Sigmoid colon (tissue), 3 donors: Measurements from ENCODE around the gene BORCS8.

ENCODE experiments used
- POLR2A ChIP-seq, 2 donors: fragments of 450-650 bp; IDR thresholded peaks; one replicate each; pipeline ENCODE4 v1.6.1; 2016; ENCODE audit warnings: antibody characterized with exemption in 2 of 2, mild to moderate bottlenecking in 2 of 2, moderate library complexity in 2 of 2
- TF ChIP-seq, protein P1 (sequence below), 4 experiments: fragments of 450-650 bp in 3 of 4; fragments of 200-600 bp in 1 of 4; IDR thresholded peaks; one replicate each; pipeline ENCODE4 v1.5.1; 2016 to 2019; ENCODE audit warnings: antibody characterized with exemption in 4 of 4, mild to moderate bottlenecking in 3 of 4, moderate library complexity in 2 of 4

DNA sequence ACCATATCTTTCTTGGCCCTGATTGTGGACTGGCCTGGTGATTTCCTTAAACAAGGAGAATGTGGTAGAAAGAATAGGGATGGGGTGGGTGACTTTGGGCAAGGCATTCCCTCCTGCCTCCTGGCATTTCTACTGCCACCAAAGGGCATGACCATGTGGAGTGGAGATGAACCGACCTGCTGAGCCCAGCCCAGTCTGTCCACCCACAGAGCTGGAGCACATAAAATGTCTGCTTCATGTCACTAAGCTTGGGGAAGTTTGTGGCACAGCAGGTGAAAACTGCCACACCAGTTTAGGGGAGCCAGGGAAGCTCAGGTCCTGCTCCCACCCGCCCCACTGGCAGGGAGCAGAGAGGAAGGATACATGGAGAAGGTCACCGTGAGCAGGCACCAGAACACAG is 60.0 kb downstream of the BORCS8 start:
- TF ChIP-seq, protein P1, sequence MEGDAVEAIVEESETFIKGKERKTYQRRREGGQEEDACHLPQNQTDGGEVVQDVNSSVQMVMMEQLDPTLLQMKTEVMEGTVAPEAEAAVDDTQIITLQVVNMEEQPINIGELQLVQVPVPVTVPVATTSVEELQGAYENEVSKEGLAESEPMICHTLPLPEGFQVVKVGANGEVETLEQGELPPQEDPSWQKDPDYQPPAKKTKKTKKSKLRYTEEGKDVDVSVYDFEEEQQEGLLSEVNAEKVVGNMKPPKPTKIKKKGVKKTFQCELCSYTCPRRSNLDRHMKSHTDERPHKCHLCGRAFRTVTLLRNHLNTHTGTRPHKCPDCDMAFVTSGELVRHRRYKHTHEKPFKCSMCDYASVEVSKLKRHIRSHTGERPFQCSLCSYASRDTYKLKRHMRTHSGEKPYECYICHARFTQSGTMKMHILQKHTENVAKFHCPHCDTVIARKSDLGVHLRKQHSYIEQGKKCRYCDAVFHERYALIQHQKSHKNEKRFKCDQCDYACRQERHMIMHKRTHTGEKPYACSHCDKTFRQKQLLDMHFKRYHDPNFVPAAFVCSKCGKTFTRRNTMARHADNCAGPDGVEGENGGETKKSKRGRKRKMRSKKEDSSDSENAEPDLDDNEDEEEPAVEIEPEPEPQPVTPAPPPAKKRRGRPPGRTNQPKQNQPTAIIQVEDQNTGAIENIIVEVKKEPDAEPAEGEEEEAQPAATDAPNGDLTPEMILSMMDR (IDR thresholded peaks at IDR 0.05) = no peak
- no peak for TF ChIP-seq POLR2A (IDR thresholded peaks at IDR 0.05)
